ENCODE results near the gene ZNF284.

DNA sequence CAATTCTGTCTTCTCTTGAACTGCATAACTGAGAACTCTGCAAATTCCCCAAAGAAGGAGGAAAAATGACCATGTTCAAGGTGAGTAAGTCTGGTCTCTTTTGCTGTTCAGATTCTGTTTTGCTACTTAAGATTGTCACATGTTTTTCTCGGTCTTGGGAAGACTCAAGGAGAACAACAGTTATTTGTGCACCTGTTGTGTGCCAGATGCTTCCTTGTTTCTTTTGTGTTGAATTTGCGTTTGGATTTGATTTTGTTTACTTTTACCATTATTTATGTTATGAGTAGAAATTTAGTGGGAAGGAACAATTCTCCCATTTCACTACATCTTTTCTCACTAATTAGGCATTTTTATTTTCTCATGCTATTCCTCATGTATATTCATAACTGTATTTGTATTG, 4.4 kb downstream of the ZNF284 start:
- TF ChIP-seq POLR2A (IDR thresholded peaks at IDR 0.05), result no peak
- TF ChIP-seq, protein P1, sequence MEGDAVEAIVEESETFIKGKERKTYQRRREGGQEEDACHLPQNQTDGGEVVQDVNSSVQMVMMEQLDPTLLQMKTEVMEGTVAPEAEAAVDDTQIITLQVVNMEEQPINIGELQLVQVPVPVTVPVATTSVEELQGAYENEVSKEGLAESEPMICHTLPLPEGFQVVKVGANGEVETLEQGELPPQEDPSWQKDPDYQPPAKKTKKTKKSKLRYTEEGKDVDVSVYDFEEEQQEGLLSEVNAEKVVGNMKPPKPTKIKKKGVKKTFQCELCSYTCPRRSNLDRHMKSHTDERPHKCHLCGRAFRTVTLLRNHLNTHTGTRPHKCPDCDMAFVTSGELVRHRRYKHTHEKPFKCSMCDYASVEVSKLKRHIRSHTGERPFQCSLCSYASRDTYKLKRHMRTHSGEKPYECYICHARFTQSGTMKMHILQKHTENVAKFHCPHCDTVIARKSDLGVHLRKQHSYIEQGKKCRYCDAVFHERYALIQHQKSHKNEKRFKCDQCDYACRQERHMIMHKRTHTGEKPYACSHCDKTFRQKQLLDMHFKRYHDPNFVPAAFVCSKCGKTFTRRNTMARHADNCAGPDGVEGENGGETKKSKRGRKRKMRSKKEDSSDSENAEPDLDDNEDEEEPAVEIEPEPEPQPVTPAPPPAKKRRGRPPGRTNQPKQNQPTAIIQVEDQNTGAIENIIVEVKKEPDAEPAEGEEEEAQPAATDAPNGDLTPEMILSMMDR (IDR thresholded peaks at IDR 0.05), result no peak
